PC-9 (cell line): ENCODE measurements around the gene YPEL4. TPM values are rescaled to one million over a fixed set of nuclear protein-coding genes. Genes with fewer than 3 reads are reported as not detected.

ENCODE experiments used
- BruUV-seq: library from RNA; stranded (reverse); fragments of 400-500 nt; replicated peaks from 2 replicates; lab custom pipeline; 2021; lab: Mats Ljungman, UMichigan
- CTCF ChIA-PET: fragments of 300-600 bp; sonication (Branson Sonifier 250); formaldehyde crosslinking; loops from one replicate; lab custom pipeline; 2022; ENCODE audit warnings: antibody characterized with exemption; lab: Charles Lee
- POLR2A ChIA-PET: fragments of 300-600 bp; sonication (Branson Sonifier 250); formaldehyde crosslinking; loops from one replicate; lab custom pipeline; 2022; ENCODE audit warnings: antibody characterized with exemption; ENCODE audit not compliant: unreplicated experiment; lab: Charles Lee
- DNase-seq, 2 experiments: peaks; one replicate each; pipeline versions ENCODE4 v3.0.0 to v3.0.0-alpha.2; 2015 to 2022; ENCODE audit warnings: mixed read lengths in 1 of 2
- H2AFZ ChIP-seq: fragments of 200-600 bp; sonication (generic); 2 replicates; pipeline ENCODE4 v1.8.1; 2017; ENCODE audit warnings: antibody characterized with exemption
- H3F3A ChIP-seq: fragments of 200-600 bp; sonication (generic); 2 replicates; pipeline ENCODE4 v1.8.1; 2017; ENCODE audit warnings: antibody characterized with exemption, mild to moderate bottlenecking, low read depth; ENCODE audit not compliant: insufficient read depth
- H3K27ac ChIP-seq: fragments of 200-600 bp; sonication (generic); 2 replicates; pipeline ENCODE4 v1.6.1; 2016; ENCODE audit warnings: mixed run types
- H3K27me3 ChIP-seq: fragments of 200-600 bp; sonication (generic); 2 replicates; pipeline ENCODE4 v1.6.1; 2016; ENCODE audit warnings: low read depth, mixed run types; ENCODE audit not compliant: insufficient read depth
- H3K36me3 ChIP-seq: fragments of 200-600 bp; sonication (generic); 2 replicates; pipeline ENCODE4 v1.6.1; 2016; ENCODE audit warnings: low read depth, mixed run types
- H3K4me1 ChIP-seq: fragments of 200-600 bp; sonication (generic); replicated peaks from 2 replicates; pipeline ENCODE4 v1.6.1; 2016; ENCODE audit warnings: mixed run types; ENCODE audit not compliant: insufficient read depth
- H3K4me2 ChIP-seq: fragments of 200-600 bp; sonication (generic); 2 replicates; pipeline ENCODE4 v1.6.1; 2017; ENCODE audit warnings: mixed run types
- H3K4me3 ChIP-seq: fragments of 200-600 bp; sonication (generic); 2 replicates; pipeline ENCODE4 v1.6.1; 2016; ENCODE audit warnings: mixed run types
- H3K79me2 ChIP-seq: fragments of 200-600 bp; sonication (generic); 2 replicates; pipeline ENCODE4 v1.6.1; 2017; ENCODE audit warnings: low read depth, mixed run types
- H3K9me2 ChIP-seq: fragments of 200-600 bp; sonication (generic); 2 replicates; pipeline ENCODE4 v1.8.1; 2017; ENCODE audit warnings: mild to moderate bottlenecking; ENCODE audit not compliant: insufficient read depth
- H3K9me3 ChIP-seq: fragments of 200-600 bp; sonication (generic); 2 replicates; pipeline ENCODE4 v1.8.1; 2016; ENCODE audit warnings: low read depth; ENCODE audit not compliant: insufficient read depth
- H4K20me1 ChIP-seq: fragments of 200-600 bp; sonication (generic); 2 replicates; pipeline ENCODE4 v1.8.1; 2017; ENCODE audit not compliant: insufficient read depth
- CTCF ChIP-seq: fragments of 200-600 bp; sonication (generic); conservative IDR thresholded peaks from 2 replicates; pipeline ENCODE4 v1.6.1; 2017; ENCODE audit warnings: mixed run types, antibody characterized with exemption, mild to moderate bottlenecking, moderate library complexity
- EZH2 ChIP-seq: fragments of 200-600 bp; sonication (generic); IDR thresholded peaks from 2 replicates; pipeline ENCODE4 v1.8.0; 2017; ENCODE audit warnings: antibody characterized with exemption, low read depth
- intact Hi-C: fragments of 100-400 bp; cut with micrococcal nuclease; formaldehyde crosslinking; loops from one replicate; pipeline ENCODE4 v1.10.0; 2022; ENCODE audit not compliant: unreplicated experiment
- total RNA-seq: library from RNA; stranded (reverse); gene quantifications from 2 replicates; pipeline ENCODE4 v1.2.3, GENCODE V29; 2021

YPEL4 gene
- total RNA-seq, 1 experiment from 2014 or later, result 0.98 TPM

- H3K9me3 ChIP-seq, result no peaks in the 10 kb centered on the region
- H3K36me3 ChIP-seq, result peaks cover 26% of the 10 kb centered on the region; the same call in 1 of the 2 replicates
- intact Hi-C loops, result loop anchor here (2.0 to 10.0 kb wide), 4 partner anchors 338 to 1482 kb away; partner anchors contain the start of genes FAM111A and TNKS1BP1
- peaks cover 23% of the 10 kb centered on the region for H3K79me2 ChIP-seq
- no peak overlapping the region for H3K27ac ChIP-seq
- H3K4me2 ChIP-seq, result no peak overlapping the region
- peaks cover 26% of the 10 kb centered on the region; the same call in 1 of the 2 replicates for H3F3A ChIP-seq
- ChIA-PET CTCF (interaction anchor here (0.6 to 1.5 kb wide), 4 partner anchors 137 to 861 kb away, joined by 3 to 11 read pairs (median 5); no protein-coding TSS in a partner anchor), POLR2A (interaction anchor here (0.6 kb wide), 3 partner anchors 31 to 112 kb away, joined by 3 to 6 read pairs (median 4); no protein-coding TSS in a partner anchor)
- H3K9me2 ChIP-seq, result no peaks in the 10 kb centered on the region
- no peak overlapping the region for H3K4me3 ChIP-seq
- peak; percentile 66 for TF ChIP-seq CTCF
- no peak for TF ChIP-seq EZH2
- H4K20me1 ChIP-seq, result no peaks in the 10 kb centered on the region
- no peak overlapping the region for H2AFZ ChIP-seq
- BruUV-seq, result no TSS peak
- H3K4me1 ChIP-seq, result peaks cover 8% of the 10 kb centered on the region
- no peaks in the 10 kb centered on the region for H3K27me3 ChIP-seq
- DNase-seq, result peak; percentile 63 to 66
Observed at GRCh38 chr11:57662893-57663292, 13.2 kb upstream of the YPEL4 start.

GRCh38 chr11:57659669-57660068 lies 10.0 kb upstream of the YPEL4 start:
- no TSS peak for BruUV-seq
- H3K4me3 ChIP-seq, result no peak overlapping the region
- no peak overlapping the region for H3K27ac ChIP-seq
- H3K9me3 ChIP-seq, result no peaks in the 10 kb centered on the region
- no peaks in the 10 kb centered on the region for H4K20me1 ChIP-seq
- no peaks in the 10 kb centered on the region for H3K9me2 ChIP-seq
- H3K27me3 ChIP-seq, result no peaks in the 10 kb centered on the region
- ChIA-PET CTCF (no interaction called here), POLR2A (no interaction called here)
- no peak overlapping the region for H3K4me2 ChIP-seq
- peaks cover 7% of the 10 kb centered on the region for H3K4me1 ChIP-seq
- peaks cover 26% of the 10 kb centered on the region; the same call in 1 of the 2 replicates for H3K36me3 ChIP-seq
- intact Hi-C loops, result loop anchor here (5.0 to 10.0 kb wide), 4 partner anchors 127 to 1485 kb away; partner anchors contain the start of genes FAM111A, TIMM10 and TNKS1BP1
- no peak for TF ChIP-seq EZH2
- no peak for TF ChIP-seq CTCF
- DNase-seq, result no peak
- no peak overlapping the region for H2AFZ ChIP-seq
- peaks cover 27% of the 10 kb centered on the region for H3K79me2 ChIP-seq
- peaks cover 22% of the 10 kb centered on the region; the same call in 1 of the 2 replicates for H3F3A ChIP-seq

- TF ChIP-seq EZH2 (no peak), CTCF (no peak)
- H3K9me3 ChIP-seq, result no peaks in the 10 kb centered on the region
- DNase-seq, result no peak
- CTCF ChIA-PET, result no interaction called here
- H3K36me3 ChIP-seq, result peaks cover 26% of the 10 kb centered on the region; the same call in 1 of the 2 replicates
- H3K4me1 ChIP-seq, result peaks cover 7% of the 10 kb centered on the region
- no peaks in the 10 kb centered on the region for H4K20me1 ChIP-seq
- H3K4me3 ChIP-seq, result peak overlapping the region; percentile 96
- peak overlapping the region; percentile 81 for H2AFZ ChIP-seq
- POLR2A ChIA-PET, result no interaction called here
- TSS peak; percentile 50 for BruUV-seq
- peak overlapping the region; percentile 97 for H3K4me2 ChIP-seq
- H3K27me3 ChIP-seq, result no peaks in the 10 kb centered on the region
- peak overlapping the region; percentile 25 for H3K27ac ChIP-seq
- H3K79me2 ChIP-seq, result peaks cover 27% of the 10 kb centered on the region
- no peaks in the 10 kb centered on the region for H3K9me2 ChIP-seq
- intact Hi-C loops, result loop anchor here (5.0 kb wide), 1 partner anchor 126 kb away; the partner anchor contains the start of gene TIMM10
- H3F3A ChIP-seq, result peaks cover 20% of the 10 kb centered on the region; the same call in 1 of the 2 replicates
Observed at GRCh38 chr11:57658023-57658361, 8.3 kb upstream of the YPEL4 start.
